OCI-LY7 (cell line): ENCODE data around the gene TTLL9.

Experiments used
- CTCF ChIP-seq: fragments of 200-600 bp; sonication (generic); conservative IDR thresholded peaks from 2 replicates; pipeline ENCODE4 v1.5.1; 2014; ENCODE audit warnings: mild to moderate bottlenecking, antibody characterized with exemption, low read length, moderate library complexity, mixed read lengths
- EZH2phosphoT487 ChIP-seq: fragments of 200-600 bp; sonication (generic); IDR thresholded peaks from 2 replicates; pipeline ENCODE4 v1.6.1; 2018; ENCODE audit warnings: low read depth, borderline replicate concordance, mild to moderate bottlenecking, mixed run types, antibody characterized with exemption, low read length, moderate library complexity, mixed read lengths

GRCh38 chr20:31966991-31967655, 96.7 kb downstream of the TTLL9 start:
- TF ChIP-seq CTCF (no peak), EZH2phosphoT487 (no peak)
